SIG-M5 treated with dmso at 0.1 percent for 504 hours (cell line): ENCODE data around the gene CC2D1A.

ENCODE experiments used
- DNase-seq: peaks from one replicate; lab custom pipeline; 2025; ENCODE audit not compliant: unreplicated experiment; lab: John Stamatoyannopoulos, UW

CC2D1A gene

GRCh38 chr19:13976446-13976845 lies 70.4 kb downstream of the CC2D1A start:
- no peak for DNase-seq

GRCh38 chr19:13977803-13978202 lies 71.8 kb downstream of the CC2D1A start:
- no peak for DNase-seq

GRCh38 chr19:13978351-13979243 lies 72.6 kb downstream of the CC2D1A start:
- no peak for DNase-seq

GRCh38 chr19:13979244-13979615 lies 73.2 kb downstream of the CC2D1A start:
- DNase-seq = no peak

GRCh38 chr19:13979686-13980085 lies 73.7 kb downstream of the CC2D1A start:
- no peak for DNase-seq

GRCh38 chr19:13980340-13980739 lies 74.3 kb downstream of the CC2D1A start:
- DNase-seq = no peak
